PC-3 (cell line): ENCODE measurements around the gene SLC45A2. TPM values are rescaled to one million over a fixed set of nuclear protein-coding genes. Genes with fewer than 3 reads are reported as not detected.

Experiments
- ATAC-seq: fragments of 200-7000 bp; cut with Tn5 transposase; 2 replicates; pipeline ENCODE4 v1.9.1; 2020; ENCODE audit warnings: mild to moderate bottlenecking, moderate library complexity
- BruUV-seq: library from RNA; stranded (reverse); fragments of 400-500 nt; replicated peaks from 2 replicates; lab custom pipeline; 2021; lab: Mats Ljungman, UMichigan
- CTCF ChIA-PET: fragments of 300-600 bp; sonication (Branson Sonifier 250); formaldehyde crosslinking; loops from one replicate; lab custom pipeline; 2022; ENCODE audit warnings: antibody characterized with exemption; lab: Charles Lee
- POLR2A ChIA-PET: fragments of 300-600 bp; sonication (Branson Sonifier 250); formaldehyde crosslinking; loops from one replicate; lab custom pipeline; 2022; ENCODE audit warnings: antibody characterized with exemption; ENCODE audit not compliant: unreplicated experiment; lab: Charles Lee
- DNase-seq: peaks from one replicate; pipeline ENCODE4 v3.0.0-alpha.2; 2015
- H2AFZ ChIP-seq: fragments of 300-600 bp; sonication (generic); 2 replicates; pipeline ENCODE4 v1.6.0; 2016; ENCODE audit warnings: antibody characterized with exemption, low read length
- H3F3A ChIP-seq: fragments of 300-600 bp; sonication (generic); one replicate; pipeline ENCODE4 v1.6.0; 2017; ENCODE audit warnings: antibody characterized with exemption, low read length, control low read depth, mild to moderate bottlenecking; ENCODE audit not compliant: unreplicated experiment
- H3K27ac ChIP-seq: fragments of 300-600 bp; sonication (generic); 2 replicates; pipeline ENCODE4 v1.5.1; 2016; ENCODE audit warnings: mild to moderate bottlenecking, low read length
- H3K27me3 ChIP-seq: fragments of 300-600 bp; sonication (generic); 2 replicates; pipeline ENCODE4 v1.6.1; 2016; ENCODE audit warnings: low read length, mixed read lengths
- H3K36me3 ChIP-seq: fragments of 300-600 bp; sonication (generic); 2 replicates; pipeline ENCODE4 v1.6.1; 2016; ENCODE audit warnings: low read depth, mixed run types, low read length, mixed read lengths
- H3K4me1 ChIP-seq: fragments of 300-600 bp; sonication (generic); 2 replicates; pipeline ENCODE4 v1.5.1; 2016; ENCODE audit warnings: low read length; ENCODE audit not compliant: insufficient read depth
- H3K4me2 ChIP-seq: fragments of 300-600 bp; sonication (generic); 2 replicates; pipeline ENCODE4 v1.6.0; 2016; ENCODE audit warnings: low read length
- H3K4me3 ChIP-seq: fragments of 300-600 bp; sonication (generic); 2 replicates; pipeline ENCODE4 v1.5.1; 2016; ENCODE audit warnings: mild to moderate bottlenecking, low read length, mixed read lengths
- H3K79me2 ChIP-seq: fragments of 300-600 bp; sonication (generic); 2 replicates; pipeline ENCODE4 v1.6.1; 2017; ENCODE audit warnings: low read length, mixed read lengths
- H3K9ac ChIP-seq: fragments of 300-600 bp; sonication (generic); 2 replicates; pipeline ENCODE4 v1.6.0; 2016; ENCODE audit warnings: mild to moderate bottlenecking, low read length
- H3K9me2 ChIP-seq: fragments of 300-600 bp; sonication (generic); replicated peaks from 2 replicates; pipeline ENCODE4 v1.6.1; 2016; ENCODE audit warnings: mixed run types, low read length, mixed read lengths
- H3K9me3 ChIP-seq: fragments of 300-600 bp; sonication (generic); 2 replicates; pipeline ENCODE4 v1.6.1; 2016; ENCODE audit warnings: low read length, mixed read lengths
- H4K20me1 ChIP-seq: fragments of 300-600 bp; sonication (generic); 2 replicates; pipeline ENCODE4 v1.6.1; 2016; ENCODE audit warnings: low read length, mixed read lengths
- CTCF ChIP-seq: fragments of 300-600 bp; sonication (generic); conservative IDR thresholded peaks from 2 replicates; pipeline ENCODE4 v1.5.1; 2017; ENCODE audit warnings: antibody characterized with exemption, low read depth, mild to moderate bottlenecking, low read length
- EZH2 ChIP-seq: fragments of 300-600 bp; sonication (generic); IDR thresholded peaks from one replicate; pipeline ENCODE4 v1.6.1; 2017; ENCODE audit warnings: antibody characterized with exemption, mild to moderate bottlenecking, low read length; ENCODE audit not compliant: unreplicated experiment
- EZH2phosphoT487 ChIP-seq: fragments of 300-600 bp; sonication (generic); IDR thresholded peaks from 2 replicates; pipeline ENCODE4 v1.6.1; 2018; ENCODE audit warnings: mild to moderate bottlenecking, antibody characterized with exemption, low read length, borderline replicate concordance
- intact Hi-C: fragments of 100-400 bp; cut with micrococcal nuclease; formaldehyde crosslinking; loops from 2 replicates; pipeline ENCODE4 v1.9.0; 2023
- total RNA-seq: library from RNA; depleted of rRNA; stranded (reverse); fragments of >200 nt; gene quantifications from 2 replicates; pipeline ENCODE4 v1.2.3, GENCODE V29; 2014

Gene SLC45A2
- total RNA-seq, 1 experiment from 2014 or later, result not detected

GRCh38 chr5:33999978-34000377, 15.5 kb upstream of the SLC45A2 start:
- intact Hi-C loops, result loop anchor here (10.0 kb wide), 2 partner anchors 715 to 915 kb away; partner anchors contain the start of genes BRIX1 and RAD1
- H3K27me3 ChIP-seq, result no peaks in the 10 kb centered on the region
- H3K27ac ChIP-seq, result no peak overlapping the region
- H3K4me1 ChIP-seq, result peaks cover 21% of the 10 kb centered on the region
- no peaks in the 10 kb centered on the region for H3K36me3 ChIP-seq
- no peaks in the 10 kb centered on the region for H3K79me2 ChIP-seq
- H3K4me3 ChIP-seq, result no peak overlapping the region
- H4K20me1 ChIP-seq, result no peaks in the 10 kb centered on the region
- no peak overlapping the region for H3K4me2 ChIP-seq
- ChIA-PET POLR2A (no interaction called here), CTCF (no interaction called here)
- no peaks in the 10 kb centered on the region for H3K9me2 ChIP-seq
- no TSS peak for BruUV-seq
- no peak for TF ChIP-seq EZH2
- no peak for TF ChIP-seq EZH2phosphoT487
- no peak for TF ChIP-seq CTCF
- H2AFZ ChIP-seq, result no peak overlapping the region
- no peak for DNase-seq
- no peaks in the 10 kb centered on the region for H3K9me3 ChIP-seq
- H3F3A ChIP-seq, result no peaks in the 10 kb centered on the region
- no peak for ATAC-seq
- no peak overlapping the region for H3K9ac ChIP-seq

GRCh38 chr5:33997331-33997983, 13.0 kb upstream of the SLC45A2 start:
- no peaks in the 10 kb centered on the region for H3K36me3 ChIP-seq
- H3K27me3 ChIP-seq, result no peaks in the 10 kb centered on the region
- no TSS peak for BruUV-seq
- peak overlapping the region; percentile 52 for H2AFZ ChIP-seq
- no peaks in the 10 kb centered on the region for H3F3A ChIP-seq
- ChIA-PET POLR2A (interaction anchor here (0.6 to 0.7 kb wide), 2 partner anchors 17 to 19 kb away, joined by 3 read pairs; no protein-coding TSS in a partner anchor), CTCF (interaction anchor here (0.6 to 1.0 kb wide), 2 partner anchors 454 to 520 kb away, joined by 3 read pairs; no protein-coding TSS in a partner anchor)
- intact Hi-C loops, result loop anchor here (1.0 to 2.0 kb wide), 3 partner anchors 56 to 467 kb away; no protein-coding TSS in a partner anchor
- H3K9me2 ChIP-seq, result no peaks in the 10 kb centered on the region
- ATAC-seq, result peak; percentile 49
- H3K4me3 ChIP-seq, result no peak overlapping the region
- H3K4me1 ChIP-seq, result peaks cover 21% of the 10 kb centered on the region
- DNase-seq, result peak; percentile 88
- H3K27ac ChIP-seq, result no peak overlapping the region
- H3K4me2 ChIP-seq, result peak overlapping the region; percentile 27; the same call in 1 of the 2 replicates
- no peaks in the 10 kb centered on the region for H4K20me1 ChIP-seq
- TF ChIP-seq EZH2 (no peak), CTCF (peak; percentile 87)
- no peak overlapping the region for H3K9ac ChIP-seq
- no peaks in the 10 kb centered on the region for H3K9me3 ChIP-seq
- no peaks in the 10 kb centered on the region for H3K79me2 ChIP-seq

- H3K27me3 ChIP-seq, result no peaks in the 10 kb centered on the region
- no peak for DNase-seq
- ChIA-PET POLR2A (no interaction called here), CTCF (interaction anchor here (0.6 to 1.0 kb wide), 2 partner anchors 456 to 470 kb away, joined by 4 to 5 read pairs; no protein-coding TSS in a partner anchor)
- intact Hi-C loops, result loop anchor here (2.0 kb wide), 1 partner anchor 469 kb away; no protein-coding TSS in a partner anchor
- no peaks in the 10 kb centered on the region for H3F3A ChIP-seq
- no peak overlapping the region for H3K4me2 ChIP-seq
- H3K9me2 ChIP-seq, result no peaks in the 10 kb centered on the region
- H3K4me3 ChIP-seq, result no peak overlapping the region
- no peak for TF ChIP-seq EZH2
- no peak for TF ChIP-seq CTCF
- TF ChIP-seq EZH2phosphoT487, result no peak
- no peaks in the 10 kb centered on the region for H4K20me1 ChIP-seq
- no peaks in the 10 kb centered on the region for H3K36me3 ChIP-seq
- no peaks in the 10 kb centered on the region for H3K9me3 ChIP-seq
- H3K27ac ChIP-seq, result no peak overlapping the region
- BruUV-seq, result no TSS peak
- ATAC-seq, result no peak
- no peak overlapping the region for H3K9ac ChIP-seq
- no peaks in the 10 kb centered on the region for H3K79me2 ChIP-seq
- H2AFZ ChIP-seq, result no peak overlapping the region
- H3K4me1 ChIP-seq, result peaks cover 9% of the 10 kb centered on the region
These were observed 11.4 kb upstream of the SLC45A2 start for GRCh38 chr5:33995865-33996264.
